HCT116 (cell line): ENCODE data around the gene XPC. TPM values are rescaled to one million over a fixed set of nuclear protein-coding genes. Genes with fewer than 3 reads are reported as not detected.

ENCODE experiments used
- ATAC-seq: fragments of 200-7000 bp; cut with Tn5 transposase; 2 replicates; pipeline ENCODE4 v1.9.1; 2020; ENCODE audit warnings: mild to moderate bottlenecking, moderate library complexity
- BruUV-seq: library from RNA; stranded (reverse); fragments of 400-500 nt; replicated peaks from 2 replicates; lab custom pipeline; 2021; lab: Mats Ljungman, UMichigan
- CTCF ChIA-PET: fragments of 300-600 bp; sonication (Branson Sonifier 250); formaldehyde crosslinking; loops from one replicate; lab custom pipeline; 2021; ENCODE audit warnings: antibody characterized with exemption; lab: Charles Lee
- POLR2A ChIA-PET: fragments of 300-600, 350-600 bp; sonication (Branson Sonifier 250); formaldehyde crosslinking; loops from one replicate; lab custom pipeline; 2021; ENCODE audit warnings: antibody characterized with exemption; lab: Charles Lee
- RAD21 ChIA-PET, 2 experiments: fragments of 300-600 bp; sonication (Branson Sonifier 250); formaldehyde crosslinking; loops; one replicate each; lab custom pipeline; 2023; ENCODE audit warnings: low total read pairs in 2 of 2; ENCODE audit not compliant: uncharacterized antibody in 2 of 2, unreplicated experiment in 2 of 2, low non-redundant PET in 1 of 2; lab: Charles Lee
- DNase-seq: peaks from one replicate; pipeline ENCODE4 v3.0.0-alpha.2; 2010; ENCODE audit warnings: low read depth, low spot score
- H2AFZ ChIP-seq: fragments of 200-600 bp; shearing (Covaris generic), sonication (generic); 2 replicates; pipeline ENCODE4 v1.6.1; 2017; ENCODE audit warnings: low read depth, mixed run types, mixed read lengths, antibody characterized with exemption, low read length; ENCODE audit not compliant: poor library complexity, severe bottlenecking
- H3K27ac ChIP-seq: 2 replicates; pipeline ENCODE4 v1.5.1; 2012; ENCODE audit warnings: low read depth, low read length
- H3K27me3 ChIP-seq: fragments of 200-600 bp; sonication (generic); 2 replicates; pipeline ENCODE4 v1.6.1; 2016; ENCODE audit warnings: mixed run types, low read length, mixed read lengths; ENCODE audit not compliant: insufficient read depth
- H3K36me3 ChIP-seq, 2 experiments: fragments of 200-500 bp in 1 of 2; fragments of 200-600 bp in 1 of 2; sonication (Bioruptor generic) in 1 of 2; sonication (generic) in 1 of 2; 2 replicates each; pipeline versions ENCODE4 v1.5.1 to v1.6.1; 2014 to 2016; ENCODE audit warnings: low read length in 2 of 2, inconsistent platforms in 1 of 2, mixed read lengths in 1 of 2, mixed run types in 1 of 2; ENCODE audit not compliant: insufficient read depth in 2 of 2, control insufficient read depth in 1 of 2
- H3K4me1 ChIP-seq, 2 experiments: fragments of 200-600 bp in 1 of 2; sonication (generic) in 1 of 2; 2 replicates each; pipeline versions ENCODE4 v1.5.1 to v1.6.1; 2012 to 2017; ENCODE audit warnings: low read length in 2 of 2, inconsistent platforms in 1 of 2, mild to moderate bottlenecking in 1 of 2, mixed read lengths in 1 of 2, mixed run types in 1 of 2, moderate library complexity in 1 of 2; ENCODE audit not compliant: insufficient read depth in 2 of 2, control insufficient read depth in 1 of 2
- H3K4me2 ChIP-seq: fragments of 200-600 bp; sonication (generic); 2 replicates; pipeline ENCODE4 v1.6.1; 2017; ENCODE audit warnings: mixed run types, low read length, mixed read lengths
- H3K4me3 ChIP-seq, 2 experiments: fragments of 200-600 bp in 1 of 2; sonication (generic) in 1 of 2; replicated peaks in 1 of 2; 2 replicates each; pipeline ENCODE4 v1.5.1; 2011 to 2016; ENCODE audit warnings: low read length in 2 of 2, control low read depth in 1 of 2, low read depth in 1 of 2, mild to moderate bottlenecking in 1 of 2, mixed read lengths in 1 of 2, mixed run types in 1 of 2
- H3K79me2 ChIP-seq: fragments of 200-600 bp; sonication (generic); 2 replicates; pipeline ENCODE4 v1.6.1; 2017; ENCODE audit warnings: mild to moderate bottlenecking, mixed run types, low read length, moderate library complexity, mixed read lengths; ENCODE audit not compliant: insufficient read depth
- H3K9ac ChIP-seq: fragments of 200-600 bp; sonication (generic); 2 replicates; pipeline ENCODE4 v1.6.1; 2016; ENCODE audit warnings: low read length, mixed read lengths
- H3K9me2 ChIP-seq: fragments of 200-600 bp; sonication (generic), shearing (Covaris generic); 2 replicates; pipeline ENCODE4 v1.6.1; 2017; ENCODE audit warnings: mixed run types, mild to moderate bottlenecking, moderate library complexity; ENCODE audit not compliant: insufficient read depth
- H3K9me3 ChIP-seq, 2 experiments: fragments of 200-500 bp in 1 of 2; fragments of 200-600 bp in 1 of 2; sonication (Bioruptor generic) in 1 of 2; sonication (generic) in 1 of 2; 2 replicates each; pipeline ENCODE4 v1.6.1; 2014 to 2017; ENCODE audit warnings: low read length in 2 of 2, mixed read lengths in 2 of 2, inconsistent platforms in 1 of 2, low read depth in 1 of 2, mild to moderate bottlenecking in 1 of 2, mixed run types in 1 of 2, moderate library complexity in 1 of 2; ENCODE audit not compliant: control insufficient read depth in 1 of 2, insufficient read depth in 1 of 2
- H4K20me1 ChIP-seq: fragments of 200-600 bp; sonication (generic), shearing (Covaris generic); 2 replicates; pipeline ENCODE4 v1.6.1; 2017; ENCODE audit warnings: mixed run types, mild to moderate bottlenecking, moderate library complexity; ENCODE audit not compliant: insufficient read depth
- ATF3 ChIP-seq: IDR thresholded peaks from 2 replicates; pipeline ENCODE4 v1.6.1; 2012
- CBX3 ChIP-seq: IDR thresholded peaks from 2 replicates; pipeline ENCODE4 v1.6.1; 2012; ENCODE audit warnings: low read depth
- CEBPB ChIP-seq: IDR thresholded peaks from 2 replicates; pipeline ENCODE4 v1.6.1; 2012; ENCODE audit warnings: low read depth
- ELF1 ChIP-seq: IDR thresholded peaks from 2 replicates; pipeline ENCODE4 v1.6.1; 2012; ENCODE audit warnings: low read depth, borderline replicate concordance
- EZH2phosphoT487 ChIP-seq: fragments of 200-600 bp; IDR thresholded peaks from 2 replicates; pipeline ENCODE4 v1.6.1; 2018; ENCODE audit warnings: antibody characterized with exemption, borderline replicate concordance
- FOSL1 ChIP-seq: IDR thresholded peaks from 2 replicates; pipeline ENCODE4 v1.6.1; 2012; ENCODE audit warnings: low read depth
- POLR2A ChIP-seq: IDR thresholded peaks from 2 replicates; pipeline ENCODE4 v1.7.0; 2011; ENCODE audit warnings: borderline replicate concordance; ENCODE audit not compliant: insufficient read depth, insufficient read length; ENCODE audit errors: extremely low read depth
- SIN3A ChIP-seq: IDR thresholded peaks from 2 replicates; pipeline ENCODE4 v1.6.1; 2012; ENCODE audit warnings: low read depth
- SP1 ChIP-seq: IDR thresholded peaks from 2 replicates; pipeline ENCODE4 v1.6.1; 2012; ENCODE audit warnings: low read depth
- SRF ChIP-seq: IDR thresholded peaks from 2 replicates; pipeline ENCODE4 v1.6.1; 2012; ENCODE audit warnings: low read depth
- TCF7L2 ChIP-seq: IDR thresholded peaks from 2 replicates; pipeline ENCODE4 v1.7.0; 2011; ENCODE audit warnings: borderline replicate concordance, inconsistent platforms; ENCODE audit not compliant: insufficient read depth, insufficient read length; ENCODE audit errors: extremely low read depth
- YY1 ChIP-seq: IDR thresholded peaks from 2 replicates; pipeline ENCODE4 v1.6.1; 2011; ENCODE audit warnings: low read length, low read depth, moderate library complexity, mild to moderate bottlenecking; ENCODE audit not compliant: insufficient replicate concordance; ENCODE audit errors: extremely low read depth
- ZNF274 ChIP-seq: fragments of 200-500 bp; sonication (Bioruptor generic); IDR thresholded peaks from 2 replicates; pipeline ENCODE4 v1.6.1; 2014; ENCODE audit warnings: mild to moderate bottlenecking, low read depth, low read length, inconsistent platforms
- intact Hi-C: fragments of 100-400 bp; cut with micrococcal nuclease; formaldehyde crosslinking; loops from 2 replicates; pipeline ENCODE4 v1.10.0; 2022
- total RNA-seq: library from RNA; stranded (reverse); gene quantifications from one replicate; pipeline ENCODE4 v1.2.1, GENCODE V29; 2021; ENCODE audit not compliant: unreplicated experiment
- TF ChIP-seq, protein P1 (sequence below): IDR thresholded peaks from 2 replicates; pipeline ENCODE4 v1.6.1; 2012; ENCODE audit warnings: low read depth

XPC gene
- total RNA-seq, 1 experiment from 2014 or later, result 29.5 TPM

GRCh38 chr3:14210843-14211594 lies 32.6 kb upstream of the XPC start (continued):
- TF ChIP-seq, protein P1, sequence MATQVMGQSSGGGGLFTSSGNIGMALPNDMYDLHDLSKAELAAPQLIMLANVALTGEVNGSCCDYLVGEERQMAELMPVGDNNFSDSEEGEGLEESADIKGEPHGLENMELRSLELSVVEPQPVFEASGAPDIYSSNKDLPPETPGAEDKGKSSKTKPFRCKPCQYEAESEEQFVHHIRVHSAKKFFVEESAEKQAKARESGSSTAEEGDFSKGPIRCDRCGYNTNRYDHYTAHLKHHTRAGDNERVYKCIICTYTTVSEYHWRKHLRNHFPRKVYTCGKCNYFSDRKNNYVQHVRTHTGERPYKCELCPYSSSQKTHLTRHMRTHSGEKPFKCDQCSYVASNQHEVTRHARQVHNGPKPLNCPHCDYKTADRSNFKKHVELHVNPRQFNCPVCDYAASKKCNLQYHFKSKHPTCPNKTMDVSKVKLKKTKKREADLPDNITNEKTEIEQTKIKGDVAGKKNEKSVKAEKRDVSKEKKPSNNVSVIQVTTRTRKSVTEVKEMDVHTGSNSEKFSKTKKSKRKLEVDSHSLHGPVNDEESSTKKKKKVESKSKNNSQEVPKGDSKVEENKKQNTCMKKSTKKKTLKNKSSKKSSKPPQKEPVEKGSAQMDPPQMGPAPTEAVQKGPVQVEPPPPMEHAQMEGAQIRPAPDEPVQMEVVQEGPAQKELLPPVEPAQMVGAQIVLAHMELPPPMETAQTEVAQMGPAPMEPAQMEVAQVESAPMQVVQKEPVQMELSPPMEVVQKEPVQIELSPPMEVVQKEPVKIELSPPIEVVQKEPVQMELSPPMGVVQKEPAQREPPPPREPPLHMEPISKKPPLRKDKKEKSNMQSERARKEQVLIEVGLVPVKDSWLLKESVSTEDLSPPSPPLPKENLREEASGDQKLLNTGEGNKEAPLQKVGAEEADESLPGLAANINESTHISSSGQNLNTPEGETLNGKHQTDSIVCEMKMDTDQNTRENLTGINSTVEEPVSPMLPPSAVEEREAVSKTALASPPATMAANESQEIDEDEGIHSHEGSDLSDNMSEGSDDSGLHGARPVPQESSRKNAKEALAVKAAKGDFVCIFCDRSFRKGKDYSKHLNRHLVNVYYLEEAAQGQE, result no peak

DNA sequence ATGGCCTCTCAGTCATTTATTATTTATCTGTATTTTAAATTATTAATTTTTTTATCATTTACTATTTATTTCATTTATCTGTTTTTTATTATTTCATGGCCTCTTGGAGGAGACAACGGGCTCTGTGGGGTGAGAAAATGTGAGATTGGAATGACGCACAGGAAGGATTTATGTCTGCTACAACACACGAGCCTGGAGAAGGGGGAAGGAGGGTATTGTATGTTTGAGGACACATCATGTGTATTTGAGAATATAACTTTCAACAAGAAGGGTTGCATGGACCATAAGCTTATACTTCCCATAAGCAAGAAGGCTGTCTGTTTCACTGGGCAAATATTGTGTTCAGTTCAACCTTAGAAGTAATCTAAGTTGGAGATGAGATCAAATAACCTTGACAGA lies 31.9 kb upstream of the XPC start:
- TF ChIP-seq YY1 (no peak), CBX3 (no peak), SP1 (no peak), SIN3A (no peak), TCF7L2 (no peak), FOSL1 (no peak), SRF (no peak), POLR2A (no peak), CEBPB (no peak), ATF3 (no peak), ELF1 (no peak), EZH2phosphoT487 (no peak), ZNF274 (no peak)
- TF ChIP-seq, protein P1, result no peak
- Histone ChIP-seq H3K27ac (no peak overlapping the region), H3K4me1 (no peaks in the 10 kb centered on the region), H3K9ac (no peak overlapping the region), H3K9me3 (no peaks in the 10 kb centered on the region), H3K79me2 (no peaks in the 10 kb centered on the region), H3K36me3 (no peaks in the 10 kb centered on the region), H2AFZ (no peak overlapping the region), H3K4me2 (no peak overlapping the region), H3K9me2 (no peaks in the 10 kb centered on the region), H4K20me1 (no peaks in the 10 kb centered on the region), H3K27me3 (no peaks in the 10 kb centered on the region), H3K4me3 (no peak overlapping the region)
- no peak for ATAC-seq
- CTCF ChIA-PET, result no interaction called here
- no peak for DNase-seq
- RAD21 ChIA-PET, result no interaction called here
- BruUV-seq, result no TSS peak
- POLR2A ChIA-PET, result no interaction called here
- intact Hi-C loops, result no loop called here
